T-helper 9 cell (primary cell): ENCODE results near the gene FADS3.
A peak's percentile ranks its signal among the peaks of the same experiment; 100 is the strongest.

Experiments used
- DNase-seq: peaks from one replicate; pipeline ENCODE4 v3.0.0-alpha.2; 2020

The FADS3 gene

DNA sequence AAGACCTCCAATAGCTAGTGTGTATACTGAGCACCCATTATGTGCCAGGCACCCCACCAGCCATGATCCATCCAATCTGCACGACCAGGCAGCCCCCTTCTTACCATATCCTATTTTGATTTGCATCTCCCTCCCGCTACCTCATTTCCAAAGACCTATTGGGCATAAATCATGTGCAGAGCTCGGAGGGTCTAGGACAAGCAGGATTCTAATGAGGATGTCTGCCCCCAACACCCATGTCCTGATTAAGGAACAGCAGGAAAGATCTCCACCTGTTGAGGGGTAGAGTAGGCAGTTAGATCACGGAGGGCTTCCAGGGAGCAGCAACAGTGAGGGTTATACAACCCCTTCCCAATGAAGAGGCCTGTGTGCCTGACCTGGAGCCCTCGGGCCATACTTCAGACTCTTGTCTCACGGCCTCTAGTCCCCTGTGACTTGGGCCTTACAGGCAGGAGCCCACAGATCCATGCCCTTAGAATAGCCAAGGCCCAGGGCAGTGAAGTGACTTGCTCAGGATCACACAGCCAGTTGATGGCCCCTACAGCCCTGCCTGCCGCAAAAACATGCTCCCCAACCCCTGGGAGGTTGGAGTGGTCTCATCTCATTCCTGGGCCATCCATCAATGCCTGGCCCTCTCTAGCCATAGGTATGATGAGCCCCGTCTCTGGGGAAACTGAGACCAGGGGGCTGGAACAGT, 22.5 kb upstream of the FADS3 start:
- no peak for DNase-seq

DNA sequence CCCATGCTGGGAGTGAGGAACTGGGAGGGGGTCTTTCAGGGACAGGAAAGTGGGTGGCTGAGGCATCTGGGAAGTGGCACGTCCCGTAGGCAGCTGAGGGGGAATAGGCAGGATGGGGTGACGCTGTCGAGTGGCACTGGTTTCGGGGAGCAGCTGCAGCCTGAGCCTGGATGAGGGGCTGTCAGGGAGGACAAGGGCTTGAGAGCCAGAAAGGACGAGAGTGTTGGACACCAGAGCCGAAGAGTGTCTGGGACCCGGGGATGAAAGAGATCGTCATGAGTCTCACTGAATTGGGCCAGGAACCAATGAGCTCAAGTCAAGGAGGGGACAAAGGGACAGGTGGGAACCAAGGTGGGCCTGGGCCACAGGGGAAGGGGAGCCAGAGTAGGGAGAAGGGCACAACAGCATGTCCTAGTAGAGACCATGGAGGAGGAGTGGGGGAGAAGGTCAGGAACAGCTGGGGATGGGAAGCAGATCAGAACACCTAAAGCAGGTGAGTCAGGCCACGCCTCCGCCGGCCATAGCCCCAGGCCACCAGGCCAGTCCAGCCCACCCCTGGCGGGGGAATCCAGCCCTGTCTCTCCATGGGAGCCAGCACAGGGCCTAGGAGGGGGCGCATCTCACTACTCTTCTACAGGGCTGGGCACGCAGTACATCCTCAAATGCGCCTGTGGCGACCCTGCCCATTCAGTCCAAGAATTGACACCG, 21.8 kb upstream of the FADS3 start:
- no peak for DNase-seq

DNA sequence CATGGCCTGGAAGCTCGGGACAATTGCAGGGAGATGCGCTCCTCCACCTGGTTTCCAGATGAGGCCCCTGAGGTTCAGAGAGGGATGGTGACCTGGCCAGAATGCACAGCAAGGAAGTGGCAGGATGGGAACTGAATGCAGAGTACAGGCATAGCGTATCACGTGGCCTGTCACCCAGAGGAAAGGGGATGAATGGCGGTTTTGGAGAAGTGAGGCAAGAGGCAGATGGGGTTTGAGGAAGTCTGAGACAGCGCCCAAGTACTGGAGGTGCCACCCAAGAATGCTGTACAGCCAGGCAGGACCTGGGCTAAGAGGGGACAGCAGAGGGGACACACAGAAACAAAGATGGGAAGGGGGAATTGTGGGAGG, 21.2 kb upstream of the FADS3 start:
- DNase-seq, result no peak

DNA sequence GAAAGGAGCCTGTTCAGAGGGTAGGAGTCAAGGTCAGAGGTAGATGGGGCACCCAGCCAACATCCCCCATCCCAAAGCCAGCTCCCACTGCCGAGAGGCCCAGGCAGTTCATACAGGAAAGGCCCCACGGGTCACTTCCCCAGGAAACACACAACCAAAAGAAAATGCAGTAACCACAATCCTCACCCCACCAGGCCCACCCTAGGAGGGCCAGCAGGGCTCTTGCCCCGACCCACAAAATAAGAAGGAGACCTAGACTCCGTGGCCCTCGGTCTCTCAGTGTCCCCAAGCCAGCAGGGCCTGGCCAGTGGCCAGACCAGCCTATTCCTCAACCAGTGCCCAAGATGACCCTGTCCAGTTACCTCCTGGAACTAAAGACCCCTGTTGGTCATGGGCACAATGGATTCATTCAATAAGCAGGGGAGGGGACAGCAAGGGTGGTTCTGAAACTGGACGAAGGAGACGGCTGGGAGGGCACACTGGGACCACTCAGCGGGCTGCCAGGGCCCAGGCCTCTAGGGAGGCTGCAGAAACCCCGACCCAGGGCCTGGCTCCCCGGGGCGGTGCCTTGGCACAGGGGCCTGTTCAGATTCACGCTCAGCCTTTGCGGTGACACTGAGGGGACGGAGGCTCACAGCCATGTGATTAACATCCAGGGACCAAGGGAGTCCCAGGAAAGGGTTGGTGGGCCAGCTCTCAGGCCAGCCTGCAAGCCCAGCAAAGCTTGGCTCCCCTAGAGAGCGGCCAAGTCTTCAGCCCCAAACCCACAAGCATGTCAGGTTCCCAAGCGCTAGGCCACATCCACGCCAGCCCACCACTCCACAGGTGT, 20.6 kb upstream of the FADS3 start:
- DNase-seq, result no peak

DNA sequence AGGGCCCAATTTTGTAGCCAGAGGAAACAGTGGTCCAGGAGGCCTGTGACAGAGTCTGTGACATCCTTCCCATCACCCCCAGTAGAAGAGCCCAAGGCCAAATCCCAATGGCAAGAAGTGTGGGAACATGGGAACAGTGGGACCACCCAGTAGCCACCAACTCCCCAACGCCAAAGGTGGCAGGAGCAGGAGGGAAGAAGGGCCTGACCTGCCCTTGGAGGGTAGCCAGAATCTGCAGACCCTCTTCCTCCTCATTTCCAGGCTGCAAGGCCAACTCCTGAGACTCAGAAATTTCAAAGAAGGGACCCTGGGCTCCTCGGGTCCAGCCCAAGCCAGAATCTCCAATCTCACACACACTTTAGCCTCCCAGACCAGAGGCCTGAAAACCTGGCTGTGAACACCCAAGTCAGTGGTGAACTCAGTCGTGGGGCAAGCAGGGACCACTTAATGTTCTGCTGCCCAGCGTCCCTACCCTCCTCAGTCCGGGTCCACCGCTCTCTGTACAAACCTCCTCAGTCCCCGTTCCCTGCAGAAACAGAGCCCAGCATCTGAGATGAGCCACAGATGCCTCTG, 19.9 kb upstream of the FADS3 start:
- no peak for DNase-seq

DNA sequence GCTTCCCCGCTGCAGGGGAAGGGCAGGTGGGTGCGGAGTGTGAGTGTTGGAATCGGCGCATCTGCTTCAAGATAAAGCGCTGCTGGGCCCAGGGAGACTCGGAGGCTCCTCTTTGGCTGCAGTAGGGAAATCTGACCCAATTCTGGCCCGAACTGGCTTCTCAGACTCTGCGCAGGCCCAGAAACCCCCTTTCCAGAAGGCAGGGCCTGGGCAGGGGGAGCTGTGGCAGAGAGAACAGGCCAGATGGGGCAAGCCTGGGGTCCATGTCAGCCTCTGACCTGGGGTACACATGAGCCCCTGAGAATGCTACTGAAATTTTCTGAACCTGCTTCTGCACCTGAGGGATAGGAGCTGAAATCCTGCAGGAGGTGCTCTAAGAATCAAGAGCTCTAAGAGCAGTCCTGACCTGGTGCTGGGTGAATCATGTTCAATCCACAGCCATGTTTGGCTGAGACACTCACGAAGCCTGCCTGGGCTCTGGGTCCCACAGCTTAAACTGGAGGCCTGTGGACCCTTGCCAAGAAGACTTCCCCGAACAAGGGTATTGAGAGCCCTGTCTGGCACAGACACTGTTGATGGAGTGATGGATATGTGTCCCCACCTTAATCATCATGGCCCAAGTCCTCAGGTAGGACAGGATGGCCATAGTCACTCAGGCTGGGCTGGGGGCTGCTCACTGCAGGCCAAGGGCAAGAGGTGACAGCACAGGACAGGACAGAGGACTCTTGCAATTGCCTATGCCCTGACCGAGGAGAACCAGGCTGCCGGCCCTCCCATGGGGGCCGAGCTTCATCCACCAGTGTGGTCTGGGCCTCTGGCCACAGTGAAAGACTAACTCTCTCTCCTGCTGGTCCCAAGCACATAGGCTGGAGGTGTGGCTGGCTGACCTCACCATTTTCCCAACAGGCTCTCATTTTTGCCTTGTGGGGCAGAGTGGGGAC, 19.1 kb upstream of the FADS3 start:
- DNase-seq, result no peak

DNA sequence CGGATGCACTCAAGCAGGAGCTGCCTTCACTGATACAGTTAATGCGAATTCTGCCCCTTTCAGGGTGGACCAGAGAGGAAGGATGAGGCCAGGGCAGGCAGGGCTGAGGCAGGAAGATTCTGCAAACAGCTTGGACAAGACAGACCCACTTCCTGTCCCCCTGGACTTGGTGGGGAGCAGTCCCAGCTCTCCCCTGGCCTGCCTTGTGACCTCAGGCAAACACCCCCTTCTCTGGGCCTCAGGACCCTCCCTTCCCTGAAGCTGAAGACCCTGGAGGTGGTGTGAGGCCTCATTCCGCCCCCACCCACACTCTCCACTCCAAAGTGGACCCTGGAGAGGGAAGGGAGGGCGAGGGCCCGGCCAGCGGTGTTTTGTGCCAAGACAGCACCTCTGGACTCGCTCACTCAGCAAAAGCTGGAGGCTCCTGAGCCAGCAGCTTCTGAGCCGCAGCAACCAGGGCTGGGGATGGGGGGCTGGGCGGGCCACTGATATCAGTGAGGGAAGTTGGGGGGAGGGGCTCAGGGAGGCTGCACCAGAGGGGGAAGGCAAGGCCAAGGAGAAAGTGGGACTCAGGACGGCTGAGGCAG, 17.5 kb upstream of the FADS3 start:
- no peak for DNase-seq

DNA sequence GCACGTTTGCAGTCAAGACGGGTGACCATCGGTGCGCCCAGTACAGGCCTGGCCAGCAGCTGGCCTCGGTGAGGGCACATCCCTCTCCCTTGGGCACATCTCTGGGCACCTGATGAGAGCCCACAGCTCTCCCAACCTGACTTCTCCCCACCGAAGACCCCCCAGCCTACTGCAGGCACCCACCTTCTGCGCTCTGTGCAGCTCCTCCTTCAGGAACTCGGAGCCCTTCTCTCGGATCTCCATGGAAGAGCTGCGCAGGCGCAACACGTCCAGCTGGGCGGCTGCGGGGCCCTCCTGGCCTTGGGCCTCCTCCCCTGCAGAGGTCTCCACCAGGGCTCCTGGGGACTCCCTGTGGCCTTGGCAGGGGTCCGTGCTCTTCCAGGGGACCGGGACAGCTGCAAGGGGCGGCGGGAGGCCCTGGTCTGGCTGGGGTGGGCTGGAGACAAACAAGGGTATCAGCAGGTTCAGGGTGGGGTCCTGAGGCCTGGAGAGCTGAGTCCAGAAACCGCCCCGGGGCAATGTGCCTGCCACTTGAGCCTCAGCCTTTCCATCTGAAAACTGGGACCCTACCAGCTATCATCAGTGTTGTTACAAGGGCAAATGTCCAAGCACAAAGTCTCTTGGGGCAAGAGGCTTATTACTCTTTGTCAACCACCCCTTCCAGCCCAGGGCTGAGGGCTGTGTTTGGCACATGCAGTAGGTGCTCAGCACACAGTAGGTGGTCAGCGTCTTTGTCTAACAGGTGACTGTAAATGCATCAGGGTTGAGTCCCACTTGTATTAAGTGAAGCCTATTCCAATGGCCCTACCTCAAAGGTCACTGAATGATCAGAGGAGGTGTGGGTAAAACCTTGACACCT, 16.8 kb upstream of the FADS3 start:
- no peak for DNase-seq

DNA sequence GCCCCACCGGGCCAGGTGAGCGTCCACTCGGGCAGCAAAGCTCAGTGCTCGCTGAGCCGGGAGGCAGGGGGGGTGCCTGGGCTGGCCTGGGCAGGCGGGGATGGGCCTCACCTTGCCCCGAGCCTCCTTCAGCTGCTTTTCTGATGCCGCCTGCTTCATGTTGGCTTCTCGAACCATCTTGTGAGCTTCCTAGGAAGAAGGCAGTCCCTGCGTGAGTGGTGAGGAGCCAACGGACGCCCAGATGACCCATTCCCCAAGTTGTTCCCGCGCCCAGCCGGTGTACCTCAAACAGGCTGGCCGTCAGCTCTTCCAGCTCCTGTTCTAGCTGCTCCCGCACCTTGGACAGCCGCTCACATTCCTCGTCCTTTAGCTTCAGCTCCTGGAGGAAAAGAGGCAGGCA, 15.9 kb upstream of the FADS3 start:
- no peak for DNase-seq

DNA sequence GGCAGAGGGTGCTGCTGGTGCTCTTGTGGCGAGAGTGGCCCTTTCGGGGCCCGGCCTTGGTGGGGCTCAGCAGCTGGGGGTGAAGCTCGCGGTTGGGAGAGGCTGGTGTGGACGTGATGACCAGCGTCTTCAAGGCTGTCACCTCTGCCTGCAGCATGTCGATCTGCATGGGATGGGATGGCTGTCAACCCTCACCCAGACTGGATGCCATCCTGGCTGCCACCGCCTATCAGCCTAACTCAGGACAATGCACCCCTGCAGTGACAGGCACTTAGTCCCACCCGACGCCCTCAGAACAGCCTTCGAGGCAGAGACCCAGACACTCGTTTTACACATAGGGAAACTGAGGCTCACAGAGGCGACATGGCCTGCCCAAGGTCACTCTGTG, 15.2 kb upstream of the FADS3 start:
- DNase-seq, result no peak

DNA sequence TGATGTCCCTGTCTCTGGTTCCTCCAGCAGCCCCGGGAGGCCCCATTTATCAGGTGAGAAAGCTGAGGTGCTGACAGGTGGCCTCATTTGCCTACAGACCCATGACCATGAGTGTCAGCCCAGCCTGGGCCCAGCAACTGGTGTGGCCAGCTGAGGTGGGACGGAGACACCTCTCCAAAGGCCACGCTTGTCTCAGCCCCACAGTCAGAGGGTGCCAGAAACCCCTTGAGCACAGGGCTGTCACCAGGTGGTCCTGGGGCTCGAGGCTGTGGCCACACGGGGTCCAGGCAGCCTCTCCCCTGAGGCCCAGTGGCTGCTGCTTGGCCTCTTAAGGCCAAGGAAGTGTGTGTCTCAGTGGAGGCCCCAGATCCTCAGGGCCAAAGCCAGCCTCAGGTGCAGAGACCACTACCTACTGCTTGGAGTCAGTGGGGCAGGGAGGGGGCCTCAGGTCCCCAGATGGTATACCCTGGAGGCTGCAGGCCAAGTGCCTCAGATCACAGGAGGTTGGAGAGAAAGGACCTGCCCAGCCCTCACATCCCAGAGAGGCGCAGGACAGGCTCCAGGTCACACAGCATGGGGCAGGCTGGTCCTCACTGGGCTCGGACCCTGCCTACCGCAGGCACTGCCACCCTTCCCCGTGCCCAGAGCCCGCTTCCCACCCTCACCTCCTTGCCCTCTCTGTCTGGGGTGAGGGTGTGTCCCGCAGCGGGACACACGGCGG, 14.6 kb upstream of the FADS3 start:
- no peak for DNase-seq

DNA sequence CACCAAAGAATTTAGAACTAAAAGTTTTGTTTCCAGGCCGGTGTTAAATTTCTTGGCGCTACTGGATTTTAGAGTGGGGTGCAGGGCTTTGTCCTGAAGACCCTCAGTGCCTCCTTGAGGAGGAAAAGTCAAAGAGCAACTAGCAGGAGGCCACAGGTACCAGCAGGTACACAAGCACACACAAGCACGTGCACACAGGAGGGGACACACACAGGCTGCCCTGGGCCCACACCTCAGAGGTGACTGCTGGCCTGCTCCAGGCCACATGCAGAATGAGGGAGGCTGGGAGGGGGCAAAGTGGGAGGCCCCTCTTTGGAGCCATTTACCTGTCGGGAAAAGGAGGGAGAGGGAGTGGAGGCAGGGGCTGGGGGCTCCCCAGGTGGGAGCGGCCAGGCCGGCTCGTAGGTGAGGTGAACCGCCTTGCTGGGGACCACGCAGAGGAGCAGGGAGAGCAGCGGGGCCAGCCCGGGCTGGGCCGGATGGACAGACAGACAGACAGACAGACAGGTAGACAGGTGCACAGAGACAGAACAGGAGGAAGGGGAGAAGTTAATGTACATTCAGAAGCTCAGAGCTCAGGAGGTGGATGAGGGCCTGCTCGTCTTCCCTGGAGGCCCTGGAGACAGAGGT, 13.8 kb upstream of the FADS3 start:
- DNase-seq, result no peak

DNA sequence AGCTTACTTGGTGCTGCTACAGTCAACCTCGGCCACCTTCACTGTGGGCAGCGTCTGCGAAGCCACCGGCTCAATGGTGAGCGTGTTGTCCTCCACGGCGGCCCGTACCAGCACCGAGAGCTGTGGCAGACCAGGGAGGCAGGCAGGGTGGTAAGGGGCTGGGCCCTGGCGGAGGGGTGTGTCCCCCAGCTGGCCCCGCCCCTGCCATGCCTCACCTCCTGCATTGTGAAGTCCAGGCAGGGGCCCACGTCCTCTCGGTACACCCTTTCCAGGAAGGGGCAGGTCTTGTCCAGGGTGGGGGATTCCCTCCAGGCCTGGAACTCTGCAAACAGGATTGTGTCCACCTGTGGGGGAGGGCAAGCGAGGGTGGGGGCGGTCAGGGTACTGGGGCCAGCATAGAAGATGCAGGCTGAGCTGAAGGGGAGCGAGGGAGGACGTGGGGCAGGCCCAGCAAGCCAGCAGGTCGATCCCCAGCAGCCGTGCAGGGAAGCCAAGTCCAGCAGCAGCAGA, 13.2 kb upstream of the FADS3 start:
- no peak for DNase-seq

DNA sequence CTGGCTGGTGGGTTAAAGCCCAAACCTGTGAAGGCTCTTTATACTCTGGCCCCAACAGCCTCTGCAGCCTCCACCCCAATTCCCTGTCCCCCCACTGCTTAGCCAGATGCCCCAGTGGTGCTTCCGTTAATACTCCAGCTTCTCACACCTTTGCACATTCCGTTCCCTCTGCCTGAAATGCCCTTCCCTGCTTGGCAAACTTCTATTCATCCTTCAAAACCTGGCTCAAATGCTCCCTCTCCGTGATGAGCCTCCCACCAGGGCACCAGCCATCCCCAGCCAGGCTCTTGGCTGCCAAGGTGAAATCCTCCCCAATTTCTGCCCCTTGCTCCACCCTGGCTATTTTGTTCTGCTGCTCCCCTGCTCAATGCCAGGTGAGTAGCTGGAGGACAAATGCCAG, 12.5 kb upstream of the FADS3 start:
- DNase-seq, result no peak

DNA sequence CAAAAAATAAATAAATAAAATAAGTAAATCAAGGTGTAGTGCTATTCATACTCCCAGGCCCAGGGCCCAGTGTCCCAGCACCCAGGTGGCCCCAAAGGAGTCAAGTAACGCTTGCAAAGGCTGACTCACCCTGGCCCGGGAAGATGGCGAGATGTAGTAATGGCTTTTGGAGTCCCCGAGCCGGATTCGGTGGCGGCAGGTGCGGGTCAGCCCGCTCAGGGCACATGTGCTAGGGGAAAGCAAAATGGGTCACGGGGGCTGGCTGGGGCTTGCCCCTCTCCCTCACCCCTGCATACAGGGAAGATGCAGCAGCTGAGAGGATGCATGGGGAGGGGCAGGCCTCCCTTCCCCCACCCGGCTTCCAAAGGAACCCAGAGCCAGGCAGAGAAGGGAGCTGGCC, 11.0 kb upstream of the FADS3 start:
- no peak for DNase-seq

DNA sequence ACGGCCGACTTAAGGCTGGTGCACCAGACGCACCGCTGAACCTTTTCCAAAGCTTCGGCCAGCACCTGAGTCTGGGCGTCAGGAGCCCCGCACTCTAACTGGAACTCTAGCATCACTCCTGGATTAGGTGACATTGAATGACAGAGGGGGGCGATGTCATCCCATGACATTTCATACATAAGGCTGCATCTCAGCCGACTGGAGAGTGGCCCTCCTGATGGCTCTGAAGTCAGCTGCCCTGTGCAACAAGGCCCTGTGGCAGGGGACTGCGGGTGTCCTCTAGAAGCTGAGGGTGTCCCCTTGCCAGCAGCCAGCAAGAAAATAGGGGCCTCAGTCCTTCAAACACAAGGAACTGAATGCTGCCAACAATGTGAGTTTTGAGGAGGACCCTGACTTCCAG, 10.1 kb upstream of the FADS3 start:
- DNase-seq, result no peak

DNA sequence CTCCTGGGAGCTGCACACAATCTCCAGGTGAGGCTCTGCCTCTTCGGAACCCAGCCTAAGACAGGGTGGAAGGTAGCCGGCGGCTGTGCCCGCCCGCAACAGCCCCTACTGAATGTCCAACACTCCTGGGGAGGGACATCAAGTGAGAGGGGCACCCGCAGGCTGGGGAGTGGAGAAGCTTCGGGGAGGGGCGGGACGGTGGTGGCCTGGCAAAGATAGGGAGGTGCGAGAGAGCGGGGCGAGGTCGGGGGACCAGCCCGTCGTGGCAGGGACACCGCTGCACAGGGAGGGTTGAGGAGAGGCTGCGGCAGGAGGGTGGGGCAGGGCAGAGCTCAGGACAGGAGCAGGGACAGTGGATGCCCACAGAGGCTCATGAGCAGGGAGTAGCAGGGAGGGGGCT, 8.9 kb upstream of the FADS3 start:
- DNase-seq, result no peak

DNA sequence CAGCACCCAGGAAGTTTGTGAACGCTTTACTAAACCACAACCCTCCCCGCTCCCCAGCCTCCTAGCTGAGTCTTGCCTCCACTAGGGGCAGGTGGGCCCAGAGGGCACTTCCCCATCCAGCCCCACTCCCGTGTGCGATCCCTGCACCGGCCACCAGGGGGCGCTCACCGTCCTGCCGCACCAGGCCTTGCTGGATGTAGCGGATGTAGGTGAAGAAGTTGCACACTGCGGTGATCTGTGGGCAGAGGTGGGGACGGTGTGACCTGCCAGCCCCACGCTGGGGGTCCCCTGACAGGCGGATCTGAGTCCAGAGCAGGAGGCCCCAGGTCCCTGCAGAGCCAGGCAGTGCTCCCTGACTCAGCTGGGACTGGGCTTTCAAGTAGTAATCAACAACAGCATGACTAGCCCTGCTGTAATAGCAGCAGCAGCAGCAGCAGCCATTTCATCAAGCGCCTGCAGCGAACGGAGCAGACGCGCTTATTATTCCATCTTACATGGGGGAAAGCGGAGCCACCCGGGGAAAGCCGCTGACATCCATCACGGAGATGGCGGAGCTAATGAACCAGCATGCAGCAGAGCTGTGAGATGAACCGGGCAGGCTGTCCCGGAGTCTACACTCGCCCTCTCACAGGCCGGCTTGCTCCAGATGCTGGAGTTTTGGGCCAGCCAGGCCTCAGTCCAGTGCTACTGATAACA, 7.9 kb upstream of the FADS3 start:
- DNase-seq, result peak; percentile 94

DNA sequence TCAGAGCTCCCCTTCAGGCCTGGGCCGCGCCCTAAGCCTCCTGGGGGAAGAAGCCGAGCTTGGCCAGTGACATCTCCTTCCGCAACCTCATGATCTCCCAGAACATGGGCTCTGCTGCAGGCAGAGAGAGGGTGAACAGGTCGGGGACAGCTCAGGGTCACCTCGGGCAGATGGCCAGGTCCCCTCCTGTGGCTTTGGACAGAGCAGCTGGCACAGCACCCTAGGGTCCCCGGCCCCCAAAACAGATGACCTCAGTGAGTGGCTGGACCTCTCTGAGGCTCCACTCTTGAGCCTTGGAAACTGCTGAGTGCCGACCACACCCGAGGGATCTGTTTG, 6.9 kb upstream of the FADS3 start:
- DNase-seq, result no peak
